C4-2B (cell line): ENCODE data around the gene CPSF4L.

Source experiments
- H3K27ac ChIP-seq: fragments of 450-650 bp; 2 replicates; pipeline ENCODE4 v1.5.1; 2017
- ZFX ChIP-seq: fragments of 450-650 bp; IDR thresholded peaks from 2 replicates; pipeline ENCODE4 v1.6.1; 2017
- TF ChIP-seq, protein P1 (sequence below): fragments of 450-650 bp; conservative IDR thresholded peaks from 2 replicates; pipeline ENCODE4 v1.5.1; 2017; ENCODE audit warnings: mild to moderate bottlenecking

CPSF4L gene

GRCh38 chr17:73251871-73252270, 9.8 kb downstream of the CPSF4L start:
- no peak overlapping the region for H3K27ac ChIP-seq
- TF ChIP-seq, protein P1, sequence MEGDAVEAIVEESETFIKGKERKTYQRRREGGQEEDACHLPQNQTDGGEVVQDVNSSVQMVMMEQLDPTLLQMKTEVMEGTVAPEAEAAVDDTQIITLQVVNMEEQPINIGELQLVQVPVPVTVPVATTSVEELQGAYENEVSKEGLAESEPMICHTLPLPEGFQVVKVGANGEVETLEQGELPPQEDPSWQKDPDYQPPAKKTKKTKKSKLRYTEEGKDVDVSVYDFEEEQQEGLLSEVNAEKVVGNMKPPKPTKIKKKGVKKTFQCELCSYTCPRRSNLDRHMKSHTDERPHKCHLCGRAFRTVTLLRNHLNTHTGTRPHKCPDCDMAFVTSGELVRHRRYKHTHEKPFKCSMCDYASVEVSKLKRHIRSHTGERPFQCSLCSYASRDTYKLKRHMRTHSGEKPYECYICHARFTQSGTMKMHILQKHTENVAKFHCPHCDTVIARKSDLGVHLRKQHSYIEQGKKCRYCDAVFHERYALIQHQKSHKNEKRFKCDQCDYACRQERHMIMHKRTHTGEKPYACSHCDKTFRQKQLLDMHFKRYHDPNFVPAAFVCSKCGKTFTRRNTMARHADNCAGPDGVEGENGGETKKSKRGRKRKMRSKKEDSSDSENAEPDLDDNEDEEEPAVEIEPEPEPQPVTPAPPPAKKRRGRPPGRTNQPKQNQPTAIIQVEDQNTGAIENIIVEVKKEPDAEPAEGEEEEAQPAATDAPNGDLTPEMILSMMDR, result no peak

GRCh38 chr17:73250851-73251640, 10.6 kb downstream of the CPSF4L start:
- TF ChIP-seq ZFX, result no peak
- TF ChIP-seq, protein P1, result no peak

DNA sequence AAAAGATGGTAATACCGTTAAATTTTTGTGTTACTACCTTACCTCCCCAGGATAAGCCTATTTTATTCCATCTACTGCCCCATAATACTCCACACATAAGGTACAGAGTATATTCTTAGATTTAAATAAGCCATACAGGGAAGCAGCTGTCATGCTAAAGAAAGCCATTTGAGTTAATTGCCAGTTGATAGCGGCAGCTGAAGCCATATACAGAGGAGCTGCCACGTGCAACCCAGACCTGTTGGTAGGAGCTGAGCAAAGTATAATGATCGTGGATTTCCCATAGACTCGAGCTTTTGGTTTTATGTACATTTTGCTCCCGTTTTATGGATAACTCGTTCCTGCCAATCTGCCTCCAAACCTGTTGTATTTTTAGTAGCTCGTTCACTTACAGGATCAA, 12.0 kb downstream of the CPSF4L start:
- TF ChIP-seq, protein P1, result no peak
- TF ChIP-seq ZFX, result no peak
- no peak overlapping the region for H3K27ac ChIP-seq

More at GRCh38 chr17:73250851-73251640, 10.6 kb downstream of the CPSF4L start:
- no peak overlapping the region for H3K27ac ChIP-seq

DNA sequence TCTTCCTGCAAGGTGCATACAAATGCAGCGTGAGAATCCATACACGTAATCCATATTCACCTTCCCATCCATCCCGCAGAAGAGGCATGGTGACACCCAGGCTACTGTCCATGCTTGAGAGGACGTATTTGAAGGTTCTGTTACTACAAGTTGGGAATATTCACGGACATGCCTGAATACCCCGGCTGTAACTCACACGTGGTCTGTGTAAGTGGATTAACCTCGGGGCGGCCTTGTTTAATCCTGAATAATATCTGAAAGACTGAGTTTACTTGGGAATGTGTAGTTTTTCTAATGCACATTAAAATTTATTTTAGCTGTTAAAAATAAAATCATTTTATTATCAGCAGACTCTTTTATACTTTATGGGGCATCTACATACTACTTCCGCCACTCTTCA, 13.1 kb downstream of the CPSF4L start:
- H3K27ac ChIP-seq, result no peak overlapping the region
- TF ChIP-seq ZFX, result no peak
- TF ChIP-seq, protein P1, result no peak

DNA sequence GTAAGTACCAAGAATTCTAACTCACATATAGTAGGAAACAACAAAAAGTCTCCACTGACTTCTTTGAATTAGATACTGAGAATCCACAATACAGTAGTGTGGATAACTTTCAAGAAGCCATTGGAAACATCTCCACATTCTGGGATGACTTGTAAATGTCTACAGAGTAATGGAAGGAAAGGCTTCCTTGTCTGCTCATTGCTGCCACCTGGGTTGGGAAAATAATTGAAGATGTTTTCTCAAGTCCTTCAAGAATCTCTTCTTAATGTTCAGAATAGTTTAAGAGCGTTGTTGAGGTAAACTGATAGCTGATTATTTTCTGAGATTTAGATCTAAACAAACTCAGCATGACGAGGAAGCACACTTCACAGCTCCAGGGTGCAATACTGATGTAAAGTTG, 14.0 kb downstream of the CPSF4L start:
- no peak overlapping the region for H3K27ac ChIP-seq
- TF ChIP-seq, protein P1, result peak; percentile 16
- no peak for TF ChIP-seq ZFX

- TF ChIP-seq ZFX, result no peak
- TF ChIP-seq, protein P1, result no peak
- H3K27ac ChIP-seq, result no peak overlapping the region
Observed at GRCh38 chr17:73240561-73240960, 21.1 kb downstream of the CPSF4L start.

DNA sequence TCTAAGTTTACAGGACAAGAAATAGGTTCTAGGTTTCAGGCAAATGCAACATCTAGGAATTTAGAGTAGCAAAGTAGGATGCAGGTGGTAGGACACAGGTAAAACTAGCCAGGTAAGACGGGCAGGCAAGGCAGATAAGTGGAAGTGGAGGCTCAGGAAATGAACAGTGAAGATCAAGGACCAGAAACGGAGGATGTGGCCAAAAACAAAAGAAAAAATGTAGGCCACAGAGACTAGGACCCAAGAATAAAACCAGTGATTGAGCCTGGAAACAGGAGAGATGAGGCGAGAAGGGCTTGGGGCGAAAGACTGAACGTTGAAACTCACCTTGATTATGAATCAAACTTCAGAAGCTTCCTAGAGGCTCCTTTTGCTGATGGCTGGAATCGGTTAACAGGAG, 24.0 kb downstream of the CPSF4L start:
- no peak overlapping the region for H3K27ac ChIP-seq
- TF ChIP-seq, protein P1, result no peak
- no peak for TF ChIP-seq ZFX
